ENCODE measurements around the gene DGKQ.
"Not testable (repeated sequence)": the region's sequence is repeated elsewhere in the genome, so short reads cannot be mapped to it uniquely, and the experiment has no call there.

Gene DGKQ

GRCh38 chr4:931194-931959, 42.0 kb downstream of the DGKQ start:
- FAIRE-seq (peak; percentile 38), DNase-seq (ENCODE audit: insufficient read length, low spot score) (no peak)
- TF ChIP-seq POLR2A (IDR thresholded peaks at IDR 0.05; ENCODE audit: low read depth, low read length) = no peak
- TF ChIP-seq PAX5 (IDR thresholded peaks at IDR 0.05; ENCODE audit: insufficient read depth, low read length, severe bottlenecking) = no peak
- TF ChIP-seq POLR2AphosphoS5 (IDR thresholded peaks at IDR 0.05; ENCODE audit: low read depth, low read length) = no peak
- no peak for TF ChIP-seq TAF1 (IDR thresholded peaks at IDR 0.05; ENCODE audit: low read depth, low read length)
- no peak for TF ChIP-seq SPI1 (IDR thresholded peaks at IDR 0.05; ENCODE audit: low read depth, low read length)
- TF ChIP-seq POU2F2 (IDR thresholded peaks at IDR 0.05; ENCODE audit: low read depth, low read length) = no peak

DNA sequence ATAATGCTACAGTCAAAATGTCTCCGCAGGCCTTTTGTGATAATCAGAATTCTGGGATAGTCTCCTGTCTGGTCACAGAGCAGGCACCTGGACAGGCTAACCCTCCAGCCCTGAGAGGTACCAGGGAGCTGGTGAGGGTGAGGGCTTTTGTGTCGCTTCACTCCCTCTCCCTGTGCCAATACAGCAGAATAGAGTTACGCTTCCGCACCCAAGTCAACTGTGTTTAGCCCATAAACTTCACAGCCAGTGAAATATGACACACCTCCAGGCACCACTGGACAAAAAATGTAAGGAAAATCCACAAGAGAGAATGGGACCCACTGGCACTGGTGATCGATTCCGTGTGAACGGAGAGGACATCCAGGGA, 42.6 kb downstream of the DGKQ start:
- no peak for FAIRE-seq
- no peak for DNase-seq (ENCODE audit: insufficient read length, low spot score)
- no peak for TF ChIP-seq PAX5 (IDR thresholded peaks at IDR 0.05; ENCODE audit: insufficient read depth, low read length, severe bottlenecking)

DNA sequence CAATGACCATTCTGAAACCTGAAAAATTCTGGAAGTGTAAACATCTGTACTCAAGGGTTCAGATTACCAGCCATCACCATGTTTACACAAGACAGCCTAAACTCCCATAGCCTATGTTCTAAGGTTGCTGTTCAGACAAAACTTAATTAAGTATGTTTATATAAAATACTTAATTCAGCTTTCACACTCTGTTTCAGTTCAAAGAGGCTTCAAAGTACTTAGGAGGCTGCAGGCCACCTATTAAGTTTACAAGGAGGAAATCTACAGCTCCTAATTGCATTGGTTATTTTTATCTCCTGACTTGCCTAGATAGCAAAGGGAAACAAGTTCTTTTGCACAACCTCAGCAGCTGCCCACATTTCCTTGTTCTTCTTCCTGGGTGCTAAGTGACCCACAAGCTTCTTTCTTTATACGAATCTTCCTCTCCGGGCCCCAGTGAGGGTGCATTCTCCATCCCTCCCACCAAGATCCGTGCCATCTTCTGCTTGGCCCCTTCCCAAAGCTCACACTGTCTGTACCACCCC, 43.3 kb downstream of the DGKQ start:
- DNase-seq (ENCODE audit: insufficient read length, low spot score) = no peak
- no peak for TF ChIP-seq SPI1 (IDR thresholded peaks at IDR 0.05; ENCODE audit: low read depth, low read length)
- TF ChIP-seq POLR2A (IDR thresholded peaks at IDR 0.05; ENCODE audit: low read depth, low read length) = no peak
- TF ChIP-seq PAX5 (IDR thresholded peaks at IDR 0.05; ENCODE audit: insufficient read depth, low read length, severe bottlenecking) = no peak
- TF ChIP-seq POU2F2 (IDR thresholded peaks at IDR 0.05; ENCODE audit: low read depth, low read length) = no peak
- TF ChIP-seq POLR2AphosphoS5 (IDR thresholded peaks at IDR 0.05; ENCODE audit: low read depth, low read length) = no peak
- TF ChIP-seq TAF1 (IDR thresholded peaks at IDR 0.05; ENCODE audit: low read depth, low read length) = no peak
- FAIRE-seq = no peak

DNA sequence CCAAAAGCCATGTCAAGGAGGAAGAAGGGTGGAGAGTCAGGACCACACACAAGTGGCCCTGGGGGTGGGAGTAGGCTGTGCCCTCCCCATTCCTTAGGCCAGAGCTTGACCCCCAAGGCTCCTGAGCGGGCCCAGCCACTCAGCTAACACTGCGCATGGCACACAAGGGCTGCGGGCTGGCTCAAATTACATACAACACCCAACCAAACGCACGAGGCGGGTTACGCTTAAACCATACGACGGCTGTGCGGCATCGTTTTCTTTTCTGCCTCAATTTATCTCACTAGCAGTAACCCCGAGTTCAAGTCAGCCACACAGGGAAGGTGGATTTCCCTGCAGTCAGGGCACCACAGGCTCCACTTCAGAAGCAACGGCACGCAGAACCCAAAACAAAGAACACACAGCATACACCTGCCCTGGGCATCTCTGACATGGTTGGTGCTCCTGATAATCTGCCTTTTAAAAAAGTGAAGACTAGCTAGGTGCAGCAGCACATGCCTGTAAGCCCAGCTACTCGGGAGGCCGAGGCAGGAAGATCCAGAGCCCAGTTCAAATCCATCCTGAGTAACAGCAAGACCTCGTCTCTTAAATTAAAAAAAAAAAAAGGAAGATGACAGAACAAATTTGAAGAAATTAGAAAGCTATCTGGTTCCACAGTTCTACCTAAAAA, 44.1 kb downstream of the DGKQ start:
- no peak for TF ChIP-seq PAX5 (IDR thresholded peaks at IDR 0.05; ENCODE audit: insufficient read depth, low read length, severe bottlenecking)
- TF ChIP-seq SPI1 (IDR thresholded peaks at IDR 0.05; ENCODE audit: low read depth, low read length) = no peak
- no peak for TF ChIP-seq POLR2A (IDR thresholded peaks at IDR 0.05; ENCODE audit: low read depth, low read length)
- no peak for TF ChIP-seq POU2F2 (IDR thresholded peaks at IDR 0.05; ENCODE audit: low read depth, low read length)
- no peak for TF ChIP-seq POLR2AphosphoS5 (IDR thresholded peaks at IDR 0.05; ENCODE audit: low read depth, low read length)
- no peak for TF ChIP-seq TAF1 (IDR thresholded peaks at IDR 0.05; ENCODE audit: low read depth, low read length)
- FAIRE-seq = no peak

GRCh38 chr4:927566-927965, 45.8 kb downstream of the DGKQ start:
- DNase-seq (ENCODE audit: insufficient read length, low spot score); FAIRE-seq: not testable (repeated sequence)

More for the DNA sequence above, 44.1 kb downstream of the DGKQ start:
- DNase-seq (ENCODE audit: insufficient read length, low spot score) = no peak

- no peak for DNase-seq (ENCODE audit: insufficient read length, low spot score)
- TF ChIP-seq TAF1 (IDR thresholded peaks at IDR 0.05; ENCODE audit: low read depth, low read length) (no peak), POU2F2 (IDR thresholded peaks at IDR 0.05; ENCODE audit: low read depth, low read length) (no peak), POLR2AphosphoS5 (IDR thresholded peaks at IDR 0.05; ENCODE audit: low read depth, low read length) (no peak), SPI1 (IDR thresholded peaks at IDR 0.05; ENCODE audit: low read depth, low read length) (no peak), PAX5 (IDR thresholded peaks at IDR 0.05; ENCODE audit: insufficient read depth, low read length, severe bottlenecking) (no peak), POLR2A (IDR thresholded peaks at IDR 0.05; ENCODE audit: low read depth, low read length) (no peak)
- no peak for FAIRE-seq
Measured at GRCh38 chr4:926538-926937, 46.8 kb downstream of the DGKQ start.

DNA sequence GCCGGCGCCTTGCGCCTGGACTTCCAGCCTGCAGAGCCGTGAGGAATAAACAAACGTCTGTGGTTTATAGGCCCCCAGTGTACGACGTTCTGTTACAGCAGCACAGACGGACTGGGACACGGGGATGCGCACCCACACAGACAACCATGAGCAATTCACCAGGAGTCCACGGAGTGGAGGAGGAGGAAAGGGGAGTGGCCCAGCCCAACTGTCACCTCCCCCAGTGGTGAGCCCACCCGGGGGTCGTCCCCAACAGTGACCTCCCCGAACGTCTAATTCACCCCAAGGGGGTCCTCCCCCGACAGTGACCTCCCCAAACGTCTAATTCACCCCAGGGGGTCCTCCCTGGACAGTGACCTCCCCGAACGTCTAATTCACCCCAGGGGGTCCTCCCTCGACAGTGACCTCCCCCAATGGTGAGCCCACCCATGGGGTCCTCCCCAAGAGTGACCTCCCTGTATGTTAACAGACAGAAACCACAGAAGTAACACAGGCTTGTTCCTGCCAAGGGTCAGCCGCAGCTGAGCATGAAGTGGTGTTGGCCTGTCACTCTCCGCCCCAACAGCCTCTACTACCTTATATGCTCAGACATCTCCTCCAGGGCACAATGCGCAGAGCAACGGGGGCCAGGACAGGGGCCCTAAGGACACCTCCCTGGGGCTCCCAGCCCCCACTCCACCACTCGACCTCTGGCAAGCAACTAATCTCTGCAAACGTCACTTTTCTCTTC, 47.4 kb downstream of the DGKQ start:
- no peak for TF ChIP-seq PAX5 (IDR thresholded peaks at IDR 0.05; ENCODE audit: insufficient read depth, low read length, severe bottlenecking)
- no peak for TF ChIP-seq POLR2AphosphoS5 (IDR thresholded peaks at IDR 0.05; ENCODE audit: low read depth, low read length)
- no peak for TF ChIP-seq TAF1 (IDR thresholded peaks at IDR 0.05; ENCODE audit: low read depth, low read length)
- no peak for TF ChIP-seq POU2F2 (IDR thresholded peaks at IDR 0.05; ENCODE audit: low read depth, low read length)
- TF ChIP-seq SPI1 (IDR thresholded peaks at IDR 0.05; ENCODE audit: low read depth, low read length) = no peak
- TF ChIP-seq POLR2A (IDR thresholded peaks at IDR 0.05; ENCODE audit: low read depth, low read length) = no peak
- DNase-seq (ENCODE audit: insufficient read length, low spot score) (no peak), FAIRE-seq (no peak)

DNA sequence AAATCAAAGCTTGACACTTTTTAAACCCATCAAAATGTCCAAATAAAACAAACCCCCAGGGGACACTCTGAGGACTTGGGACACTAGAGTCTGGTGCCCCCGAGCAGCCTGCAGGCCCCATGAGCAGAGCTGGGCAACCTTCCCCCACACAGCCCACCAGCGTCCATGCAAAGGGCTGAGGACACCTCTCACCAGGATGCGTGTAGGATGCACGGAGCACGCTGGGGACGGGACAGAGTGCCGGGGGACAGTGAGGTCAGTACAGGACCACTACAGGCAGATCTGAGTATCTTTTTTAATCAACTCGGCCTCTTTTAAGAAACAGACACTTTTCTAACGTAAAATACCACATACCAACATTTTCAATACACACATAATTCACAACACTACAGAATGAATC, 48.2 kb downstream of the DGKQ start:
- DNase-seq (ENCODE audit: insufficient read length, low spot score) = no peak
- no peak for FAIRE-seq
- no peak for TF ChIP-seq SPI1 (IDR thresholded peaks at IDR 0.05; ENCODE audit: low read depth, low read length)
- no peak for TF ChIP-seq TAF1 (IDR thresholded peaks at IDR 0.05; ENCODE audit: low read depth, low read length)
- TF ChIP-seq POU2F2 (IDR thresholded peaks at IDR 0.05; ENCODE audit: low read depth, low read length) = no peak
- TF ChIP-seq POLR2AphosphoS5 (IDR thresholded peaks at IDR 0.05; ENCODE audit: low read depth, low read length) = no peak
- no peak for TF ChIP-seq PAX5 (IDR thresholded peaks at IDR 0.05; ENCODE audit: insufficient read depth, low read length, severe bottlenecking)

DNA sequence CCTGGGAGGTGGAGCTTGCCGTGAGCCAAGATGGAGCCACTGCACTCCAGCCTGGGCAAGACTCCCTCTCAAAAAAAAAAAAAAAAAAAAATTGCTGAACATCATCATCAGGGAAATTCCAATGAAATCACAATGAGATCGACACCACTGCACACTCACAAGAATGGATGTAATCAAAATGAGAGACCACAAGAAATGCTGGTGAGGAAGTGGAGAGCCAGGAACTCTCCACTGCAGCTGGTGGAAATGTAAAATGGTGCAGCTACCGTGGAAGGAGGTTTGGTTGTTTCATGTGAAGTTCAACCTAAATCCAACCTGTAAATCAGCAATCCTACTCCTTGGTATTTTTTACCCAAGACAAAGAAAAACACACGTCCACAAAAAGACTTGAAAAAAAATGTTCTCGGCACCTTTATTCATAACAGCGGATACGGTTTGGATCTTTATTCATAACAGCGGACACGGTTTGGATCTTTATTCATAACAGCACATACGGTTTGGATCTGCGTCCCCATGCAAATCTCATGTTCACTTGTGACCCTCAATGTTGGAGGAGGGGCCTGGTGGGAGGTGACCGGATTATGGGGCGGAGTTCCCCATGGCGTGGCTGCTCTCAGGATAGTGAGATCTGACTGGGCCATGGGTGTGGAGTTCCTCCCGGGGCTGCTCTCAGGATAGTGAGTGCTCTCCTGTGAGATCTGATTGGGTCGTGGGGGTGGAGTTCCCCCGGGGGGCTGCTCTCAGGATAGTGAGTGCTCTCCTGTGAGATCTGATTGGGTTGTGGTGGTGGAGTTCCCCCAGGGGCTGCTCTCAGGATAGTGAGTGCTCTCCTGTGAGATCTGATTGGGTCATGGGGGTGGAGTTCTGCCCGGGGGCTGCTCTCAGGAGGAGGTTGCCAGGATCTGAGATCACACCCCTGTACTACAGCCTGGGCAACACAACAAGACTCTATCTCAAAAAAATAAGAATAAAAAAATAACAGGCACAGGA, 49.0 kb downstream of the DGKQ start:
- FAIRE-seq (no peak), DNase-seq (ENCODE audit: insufficient read length, low spot score) (no peak)
- TF ChIP-seq PAX5 (IDR thresholded peaks at IDR 0.05; ENCODE audit: insufficient read depth, low read length, severe bottlenecking) (no peak), SPI1 (IDR thresholded peaks at IDR 0.05; ENCODE audit: low read depth, low read length) (peak; percentile 85)
